OCI-LY1 (cell line): ENCODE data around the gene ADA.

ENCODE experiments used
- EZH2 ChIP-seq: fragments of 200-600 bp; sonication (generic), shearing (Covaris generic); IDR thresholded peaks from 2 replicates; pipeline ENCODE4 v1.8.0; 2017; ENCODE audit warnings: borderline replicate concordance, mixed run types, mild to moderate bottlenecking, antibody characterized with exemption, low read length, moderate library complexity, mixed read lengths
- TF ChIP-seq, protein P1 (sequence below): fragments of 200-600 bp; sonication (generic), shearing (Covaris generic); IDR thresholded peaks from 2 replicates; pipeline ENCODE4 v1.5.1; 2017; ENCODE audit warnings: mild to moderate bottlenecking, antibody characterized with exemption, low read length, moderate library complexity, mixed read lengths

DNA sequence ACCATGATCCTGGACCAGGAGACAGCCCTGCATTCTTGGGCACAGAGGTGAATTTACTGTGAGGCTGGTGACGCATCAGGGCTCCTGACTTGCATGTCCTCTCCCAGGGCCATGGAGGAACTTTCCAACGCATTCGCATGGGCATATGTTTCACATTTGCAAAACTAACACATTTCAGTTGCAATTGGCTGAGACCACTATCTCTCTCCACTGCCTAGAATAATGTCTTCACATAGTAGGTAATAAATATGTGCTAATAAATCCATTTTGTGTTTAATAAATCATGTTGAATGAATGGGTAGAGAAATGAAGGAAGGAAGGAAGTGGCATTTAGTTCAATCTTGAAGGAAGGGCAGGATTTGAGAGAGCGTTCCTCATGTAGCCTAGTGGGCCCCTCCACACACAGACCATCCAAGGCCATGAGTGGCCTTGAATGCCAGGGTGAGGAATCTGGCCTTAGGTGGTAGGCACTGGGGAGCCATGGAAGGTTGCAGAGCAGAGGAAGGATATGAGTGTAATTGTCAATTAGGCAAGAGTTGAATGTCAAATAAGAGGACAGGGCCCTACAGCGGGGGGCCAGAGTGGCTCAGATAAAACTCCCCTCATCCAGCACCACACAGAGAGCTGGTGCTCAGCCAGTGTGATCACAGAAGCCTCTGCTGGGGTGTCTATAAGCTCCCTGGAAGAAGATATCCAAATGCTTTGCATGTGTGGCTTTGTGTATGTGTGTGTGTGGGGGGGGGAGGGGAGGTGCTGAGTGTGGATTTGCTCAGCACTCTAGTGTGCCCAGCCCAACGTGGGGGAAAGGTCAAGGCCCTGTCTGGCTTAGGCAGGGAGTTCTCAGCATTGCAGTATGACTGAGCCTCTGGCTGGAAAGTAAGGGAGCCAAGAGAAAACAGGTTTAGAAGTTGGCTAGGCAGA lies 32.8 kb upstream of the ADA start:
- TF ChIP-seq, protein P1, sequence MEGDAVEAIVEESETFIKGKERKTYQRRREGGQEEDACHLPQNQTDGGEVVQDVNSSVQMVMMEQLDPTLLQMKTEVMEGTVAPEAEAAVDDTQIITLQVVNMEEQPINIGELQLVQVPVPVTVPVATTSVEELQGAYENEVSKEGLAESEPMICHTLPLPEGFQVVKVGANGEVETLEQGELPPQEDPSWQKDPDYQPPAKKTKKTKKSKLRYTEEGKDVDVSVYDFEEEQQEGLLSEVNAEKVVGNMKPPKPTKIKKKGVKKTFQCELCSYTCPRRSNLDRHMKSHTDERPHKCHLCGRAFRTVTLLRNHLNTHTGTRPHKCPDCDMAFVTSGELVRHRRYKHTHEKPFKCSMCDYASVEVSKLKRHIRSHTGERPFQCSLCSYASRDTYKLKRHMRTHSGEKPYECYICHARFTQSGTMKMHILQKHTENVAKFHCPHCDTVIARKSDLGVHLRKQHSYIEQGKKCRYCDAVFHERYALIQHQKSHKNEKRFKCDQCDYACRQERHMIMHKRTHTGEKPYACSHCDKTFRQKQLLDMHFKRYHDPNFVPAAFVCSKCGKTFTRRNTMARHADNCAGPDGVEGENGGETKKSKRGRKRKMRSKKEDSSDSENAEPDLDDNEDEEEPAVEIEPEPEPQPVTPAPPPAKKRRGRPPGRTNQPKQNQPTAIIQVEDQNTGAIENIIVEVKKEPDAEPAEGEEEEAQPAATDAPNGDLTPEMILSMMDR: no peak
- no peak for TF ChIP-seq EZH2
